ENCODE measurements around the gene YAE1.

The YAE1 gene

DNA sequence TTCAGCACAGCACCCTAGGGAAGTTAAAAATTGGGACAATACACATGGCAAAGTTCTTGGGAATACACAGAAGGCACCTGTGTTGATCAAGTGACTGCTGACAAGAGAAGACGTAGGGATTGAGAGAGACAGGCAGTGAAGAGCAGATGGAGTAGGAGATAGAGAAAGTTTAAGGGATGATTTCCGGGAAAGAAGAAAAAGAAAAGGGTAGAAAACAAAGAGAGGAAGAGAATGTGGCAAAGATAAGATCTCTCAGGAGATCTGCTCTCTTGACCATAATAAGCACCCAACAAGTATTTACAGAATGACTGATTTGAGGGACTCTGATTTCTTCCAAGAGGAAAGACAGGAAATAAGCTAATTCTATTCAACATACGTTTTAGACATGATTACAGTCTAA, 42.1 kb downstream of the YAE1 start:
- Mint-ChIP-seq H3K9me3 (no peaks in the 10 kb centered on the region), H3K4me1 (peaks cover 17% of the 10 kb centered on the region), H3K27ac (peak overlapping the region in 2 of 3 experiments; percentile 4 to 5), H3K4me3 (no peak overlapping the region), H3K27me3 (ENCODE audit: low read depth) (peaks cover 13% of the 10 kb centered on the region), H3K36me3 (ENCODE audit: low read depth) (no peaks in the 10 kb centered on the region)
- TF ChIP-seq, protein P1, sequence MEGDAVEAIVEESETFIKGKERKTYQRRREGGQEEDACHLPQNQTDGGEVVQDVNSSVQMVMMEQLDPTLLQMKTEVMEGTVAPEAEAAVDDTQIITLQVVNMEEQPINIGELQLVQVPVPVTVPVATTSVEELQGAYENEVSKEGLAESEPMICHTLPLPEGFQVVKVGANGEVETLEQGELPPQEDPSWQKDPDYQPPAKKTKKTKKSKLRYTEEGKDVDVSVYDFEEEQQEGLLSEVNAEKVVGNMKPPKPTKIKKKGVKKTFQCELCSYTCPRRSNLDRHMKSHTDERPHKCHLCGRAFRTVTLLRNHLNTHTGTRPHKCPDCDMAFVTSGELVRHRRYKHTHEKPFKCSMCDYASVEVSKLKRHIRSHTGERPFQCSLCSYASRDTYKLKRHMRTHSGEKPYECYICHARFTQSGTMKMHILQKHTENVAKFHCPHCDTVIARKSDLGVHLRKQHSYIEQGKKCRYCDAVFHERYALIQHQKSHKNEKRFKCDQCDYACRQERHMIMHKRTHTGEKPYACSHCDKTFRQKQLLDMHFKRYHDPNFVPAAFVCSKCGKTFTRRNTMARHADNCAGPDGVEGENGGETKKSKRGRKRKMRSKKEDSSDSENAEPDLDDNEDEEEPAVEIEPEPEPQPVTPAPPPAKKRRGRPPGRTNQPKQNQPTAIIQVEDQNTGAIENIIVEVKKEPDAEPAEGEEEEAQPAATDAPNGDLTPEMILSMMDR (IDR thresholded peaks at IDR 0.05; ENCODE audit: unreplicated experiment in 3 of 3): no peak

DNA sequence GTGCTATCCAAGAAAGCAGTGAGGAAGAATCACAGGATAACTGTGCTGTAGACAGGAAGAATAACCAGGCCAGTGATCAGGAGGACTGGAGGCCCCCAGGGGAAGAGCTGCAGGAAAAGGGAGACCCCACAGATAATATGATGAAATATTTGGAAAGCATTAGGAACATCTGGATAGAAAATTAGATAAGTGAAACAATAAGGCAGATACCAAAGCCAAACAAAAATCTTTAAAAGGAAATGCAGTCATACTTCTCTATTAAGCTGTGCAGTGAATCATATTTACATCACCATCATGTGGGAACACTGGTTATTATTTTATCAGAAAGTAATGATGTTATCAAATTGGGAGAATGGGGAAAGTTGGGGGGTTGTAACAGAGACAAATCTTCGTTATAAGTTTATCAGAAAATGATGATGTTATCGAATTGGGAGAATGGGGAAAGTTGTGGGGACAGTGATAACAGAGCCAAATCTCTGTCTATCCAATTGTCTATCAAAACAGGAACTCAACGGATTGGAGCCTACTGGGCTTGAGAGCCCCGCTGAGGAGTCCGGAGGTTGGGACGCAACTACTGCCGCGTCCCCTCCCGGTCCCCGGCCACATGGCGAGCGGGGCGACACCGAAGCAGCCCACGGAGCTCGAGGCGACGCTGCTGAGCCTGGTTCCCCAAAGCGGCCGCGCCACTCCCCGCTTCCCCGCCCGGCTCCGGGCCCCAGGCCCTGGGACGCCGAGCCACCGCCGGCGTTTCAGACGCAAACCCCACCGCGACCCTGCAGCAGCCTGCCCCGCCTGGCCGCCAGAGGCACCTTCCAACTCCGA, 43.1 kb downstream of the YAE1 start:
- H3K9me3 Mint-ChIP-seq: no peaks in the 10 kb centered on the region
- H3K27ac Mint-ChIP-seq: peak overlapping the region; percentile 27 to 86 (median 84)
- TF ChIP-seq, protein P1 (IDR thresholded peaks at IDR 0.05; ENCODE audit: unreplicated experiment in 3 of 3): peak in 2 of 3 experiments; percentile 25 to 36
- H3K4me3 Mint-ChIP-seq: peak overlapping the region; percentile 67 to 73 (median 72)
- H3K27me3 Mint-ChIP-seq (ENCODE audit: low read depth): peaks cover 13% of the 10 kb centered on the region
- H3K36me3 Mint-ChIP-seq (ENCODE audit: low read depth): no peaks in the 10 kb centered on the region
- H3K4me1 Mint-ChIP-seq: peaks cover 17% of the 10 kb centered on the region

DNA sequence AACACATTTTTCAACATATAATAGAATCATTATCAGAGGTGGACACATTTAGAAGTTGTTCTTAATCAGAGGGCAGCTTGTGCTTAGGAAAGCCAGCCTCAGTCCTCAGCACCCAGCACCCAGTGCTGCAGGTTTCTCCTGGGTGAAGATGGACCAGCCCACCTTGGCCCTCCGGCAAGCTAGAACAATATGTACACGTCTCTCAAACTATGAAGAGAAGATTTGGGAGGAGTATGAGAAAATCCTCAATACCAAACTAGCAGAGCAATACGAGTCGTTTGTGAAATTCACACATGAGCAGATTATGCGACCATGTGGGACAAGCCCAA, 43.7 kb downstream of the YAE1 start:
- Mint-ChIP-seq H3K4me3 (peak overlapping the region; percentile 64 to 67 (median 65)), H3K27me3 (ENCODE audit: low read depth) (peaks cover 13% of the 10 kb centered on the region), H3K36me3 (ENCODE audit: low read depth) (no peaks in the 10 kb centered on the region), H3K9me3 (no peaks in the 10 kb centered on the region), H3K27ac (peak overlapping the region in 2 of 3 experiments; percentile 70 to 84), H3K4me1 (peaks cover 17% of the 10 kb centered on the region)
- TF ChIP-seq, protein P1 (IDR thresholded peaks at IDR 0.05; ENCODE audit: unreplicated experiment in 3 of 3): peak in 1 of 3 experiments; percentile 25

DNA sequence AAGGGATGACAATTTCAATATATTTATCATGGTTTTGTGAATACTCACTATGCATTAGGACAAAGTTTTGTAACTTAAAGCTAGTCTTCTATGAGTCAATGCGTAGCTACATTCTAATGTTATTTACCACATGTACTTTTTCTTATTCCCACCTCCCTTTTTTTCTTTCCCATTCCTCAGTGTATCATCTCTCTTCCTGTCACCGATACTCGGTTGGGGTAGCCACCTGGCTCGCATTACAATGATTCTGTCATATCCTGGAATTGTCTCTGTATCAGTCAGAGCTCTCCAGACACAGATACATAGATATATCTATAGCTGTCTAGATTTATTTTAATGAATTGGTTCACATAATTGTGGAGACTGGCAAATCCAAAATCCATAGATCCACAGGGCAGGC, 47.4 kb downstream of the YAE1 start:
- Mint-ChIP-seq H3K9me3 (no peaks in the 10 kb centered on the region), H3K27ac (no peak overlapping the region), H3K36me3 (ENCODE audit: low read depth) (no peaks in the 10 kb centered on the region), H3K4me1 (peaks cover 12% of the 10 kb centered on the region), H3K4me3 (no peak overlapping the region), H3K27me3 (ENCODE audit: low read depth) (peaks cover 13% of the 10 kb centered on the region)
- TF ChIP-seq, protein P1 (IDR thresholded peaks at IDR 0.05; ENCODE audit: unreplicated experiment in 3 of 3): no peak

DNA sequence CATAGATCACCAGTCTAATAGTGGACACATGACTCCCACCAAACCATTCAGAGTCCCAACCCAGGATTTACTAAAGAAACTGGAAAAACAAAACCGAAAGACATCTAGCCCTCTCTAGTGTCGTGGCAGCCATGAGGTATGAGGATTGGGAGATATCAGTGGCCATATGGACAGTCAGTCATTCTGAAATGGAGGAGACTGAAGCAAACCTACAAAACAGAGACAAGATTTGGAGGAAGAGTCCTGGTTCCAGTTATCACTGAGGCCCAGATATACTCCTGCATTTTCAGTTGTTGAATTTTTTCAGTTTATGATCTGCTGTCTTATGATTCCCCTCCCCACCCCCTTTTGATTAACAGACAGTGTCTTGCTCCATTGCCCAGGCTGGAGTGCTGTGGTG, 48.1 kb downstream of the YAE1 start:
- Mint-ChIP-seq H3K27me3 (ENCODE audit: low read depth) (peaks cover 8% of the 10 kb centered on the region), H3K4me3 (no peak overlapping the region), H3K9me3 (no peaks in the 10 kb centered on the region), H3K4me1 (peaks cover 6% of the 10 kb centered on the region), H3K36me3 (ENCODE audit: low read depth) (no peaks in the 10 kb centered on the region), H3K27ac (no peak overlapping the region)
- TF ChIP-seq, protein P1 (IDR thresholded peaks at IDR 0.05; ENCODE audit: unreplicated experiment in 3 of 3): no peak

Measured in nephron (organoid).